Measurements from ENCODE around the gene ADGRF4.
A peak's percentile ranks its signal among the peaks of the same experiment; 100 is the strongest.

ADGRF4 gene

GRCh38 chr6:47686411-47686810, 12.0 kb upstream of the ADGRF4 start:
- DNase-seq: no peak

GRCh38 chr6:47687432-47687831, 10.9 kb upstream of the ADGRF4 start:
- no peak for DNase-seq

- no peak for DNase-seq
Measured at GRCh38 chr6:47690214-47690613, 8.2 kb upstream of the ADGRF4 start.

GRCh38 chr6:47690791-47691190, 7.6 kb upstream of the ADGRF4 start:
- no peak for DNase-seq

GRCh38 chr6:47697925-47698324, 455 bp upstream of the ADGRF4 start:
- no peak for DNase-seq

GRCh38 chr6:47700053-47700452, 1.7 kb downstream of the ADGRF4 start:
- no peak for DNase-seq

GRCh38 chr6:47700596-47700995, 2.2 kb downstream of the ADGRF4 start:
- no peak for DNase-seq

- no peak for DNase-seq
Measured at GRCh38 chr6:47701363-47701762, 3.0 kb downstream of the ADGRF4 start.

GRCh38 chr6:47709160-47709559, 10.8 kb downstream of the ADGRF4 start:
- no peak for DNase-seq

- DNase-seq: no peak
Measured at GRCh38 chr6:47710295-47710694, 11.9 kb downstream of the ADGRF4 start.

GRCh38 chr6:47713200-47713599, 14.8 kb downstream of the ADGRF4 start:
- DNase-seq: no peak

- DNase-seq: no peak
Measured at GRCh38 chr6:47714802-47715201, 16.4 kb downstream of the ADGRF4 start.

- DNase-seq: no peak
Measured at GRCh38 chr6:47715782-47716181, 17.4 kb downstream of the ADGRF4 start.

- DNase-seq: no peak
Measured at GRCh38 chr6:47716207-47716606, 17.8 kb downstream of the ADGRF4 start.

- no peak for DNase-seq
Measured at GRCh38 chr6:47718571-47718970, 20.2 kb downstream of the ADGRF4 start.

- no peak for DNase-seq
Measured at GRCh38 chr6:47721189-47721588, 22.8 kb downstream of the ADGRF4 start.

- DNase-seq: no peak
Measured at GRCh38 chr6:47722194-47722593, 23.8 kb downstream of the ADGRF4 start.

- DNase-seq: no peak
Measured at GRCh38 chr6:47724300-47724699, 25.9 kb downstream of the ADGRF4 start.

- no peak for DNase-seq
Measured at GRCh38 chr6:47727391-47727790, 29.0 kb downstream of the ADGRF4 start.

GRCh38 chr6:47729019-47729418, 30.6 kb downstream of the ADGRF4 start:
- no peak for DNase-seq

- no peak for DNase-seq
Measured at GRCh38 chr6:47729457-47729856, 31.1 kb downstream of the ADGRF4 start.

GRCh38 chr6:47733879-47734558, 35.6 kb downstream of the ADGRF4 start:
- DNase-seq: peak; percentile 10

- DNase-seq: no peak
Measured at GRCh38 chr6:47734831-47735481, 36.6 kb downstream of the ADGRF4 start.

GRCh38 chr6:47736083-47736700, 37.8 kb downstream of the ADGRF4 start:
- no peak for DNase-seq
